ENCODE data around the gene SOX12.
"Not testable (repeated sequence)": the region's sequence is repeated elsewhere in the genome, so short reads cannot be mapped to it uniquely, and the experiment has no call there.

Gene SOX12

DNA sequence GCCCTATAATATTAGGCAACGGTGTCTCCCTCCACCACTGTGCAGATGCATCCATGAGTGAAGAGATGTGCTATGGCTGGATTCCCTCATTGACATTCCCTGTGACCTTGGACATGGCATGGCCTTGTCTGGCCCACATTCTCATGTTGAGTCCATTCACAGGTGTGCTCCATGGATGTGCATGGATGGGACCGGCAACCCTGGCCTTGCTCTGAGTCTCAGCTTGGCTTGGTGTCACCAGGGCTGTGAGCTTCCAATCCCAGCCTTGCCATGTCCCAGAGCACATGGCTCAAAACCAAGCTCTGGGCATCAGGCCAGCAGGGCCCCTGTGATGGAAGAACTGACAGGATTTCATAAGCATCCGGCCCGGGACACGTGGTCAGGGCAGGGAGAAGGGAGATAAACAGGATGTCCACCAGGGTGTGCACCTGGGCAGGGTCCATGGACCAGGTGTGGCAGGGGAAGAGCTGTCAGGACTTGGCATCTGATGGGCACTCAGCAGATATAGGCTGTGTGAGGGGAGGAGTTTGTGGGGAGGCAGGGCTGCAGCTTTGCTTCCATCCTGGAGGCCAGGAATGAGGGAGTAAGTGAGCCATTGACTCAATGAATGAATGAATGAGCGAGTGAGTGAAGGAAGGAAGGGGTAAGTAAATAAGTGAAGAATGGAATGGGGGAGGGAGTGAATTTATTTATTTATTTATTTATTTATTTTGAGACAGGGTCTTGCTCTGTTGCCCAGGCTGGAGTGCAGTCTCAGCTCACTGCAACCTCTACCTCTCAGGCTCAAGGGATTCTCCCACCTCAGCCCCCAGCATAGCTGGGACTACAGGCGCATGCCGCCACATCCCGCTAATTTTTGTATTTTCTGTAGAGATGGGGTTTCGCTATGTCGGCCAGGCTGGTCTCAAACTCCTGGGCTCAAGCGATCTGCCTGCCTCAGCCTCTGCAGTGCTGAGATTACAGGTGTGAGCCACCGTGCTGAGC is 37.2 kb downstream of the SOX12 start:
- no peak for DNase-seq (ENCODE audit: low read depth in 2 of 2)

DNA sequence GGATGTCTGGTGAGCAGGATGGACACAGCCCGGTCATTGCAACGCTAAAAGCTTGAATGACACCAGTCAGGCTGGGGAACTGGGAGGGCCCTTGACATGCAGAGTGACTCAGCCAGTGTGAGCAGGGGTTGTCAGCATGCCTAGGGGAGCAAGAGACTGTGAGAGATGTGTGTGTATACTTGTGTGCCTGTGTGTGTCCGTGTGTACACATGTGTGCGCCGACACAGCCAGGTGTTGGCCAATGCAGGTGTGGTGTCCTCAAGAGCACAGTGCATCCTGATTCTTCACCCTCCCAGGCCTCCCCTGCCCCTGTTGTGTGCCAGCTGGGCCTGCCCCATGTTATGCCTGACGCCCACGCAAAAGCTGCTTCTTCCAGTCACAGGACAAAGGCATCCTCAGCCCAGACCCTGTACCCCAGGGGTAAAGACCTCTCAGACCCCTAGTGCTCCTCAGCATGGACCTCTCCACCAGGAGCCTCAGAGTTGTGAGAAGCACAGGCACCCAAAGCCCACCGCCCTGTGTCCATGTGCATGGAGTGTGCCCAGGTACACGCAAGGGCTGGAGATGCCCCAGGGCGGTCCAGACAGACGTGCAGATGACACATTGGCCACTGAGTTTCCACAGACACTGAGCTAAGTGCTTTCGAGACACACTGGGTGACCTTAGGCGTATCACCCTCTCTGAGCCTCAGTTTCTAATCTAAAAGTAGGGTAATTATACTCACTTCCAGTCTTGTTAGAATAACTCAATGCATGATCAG is 38.1 kb downstream of the SOX12 start:
- no peak for DNase-seq (ENCODE audit: low read depth in 2 of 2)

DNA sequence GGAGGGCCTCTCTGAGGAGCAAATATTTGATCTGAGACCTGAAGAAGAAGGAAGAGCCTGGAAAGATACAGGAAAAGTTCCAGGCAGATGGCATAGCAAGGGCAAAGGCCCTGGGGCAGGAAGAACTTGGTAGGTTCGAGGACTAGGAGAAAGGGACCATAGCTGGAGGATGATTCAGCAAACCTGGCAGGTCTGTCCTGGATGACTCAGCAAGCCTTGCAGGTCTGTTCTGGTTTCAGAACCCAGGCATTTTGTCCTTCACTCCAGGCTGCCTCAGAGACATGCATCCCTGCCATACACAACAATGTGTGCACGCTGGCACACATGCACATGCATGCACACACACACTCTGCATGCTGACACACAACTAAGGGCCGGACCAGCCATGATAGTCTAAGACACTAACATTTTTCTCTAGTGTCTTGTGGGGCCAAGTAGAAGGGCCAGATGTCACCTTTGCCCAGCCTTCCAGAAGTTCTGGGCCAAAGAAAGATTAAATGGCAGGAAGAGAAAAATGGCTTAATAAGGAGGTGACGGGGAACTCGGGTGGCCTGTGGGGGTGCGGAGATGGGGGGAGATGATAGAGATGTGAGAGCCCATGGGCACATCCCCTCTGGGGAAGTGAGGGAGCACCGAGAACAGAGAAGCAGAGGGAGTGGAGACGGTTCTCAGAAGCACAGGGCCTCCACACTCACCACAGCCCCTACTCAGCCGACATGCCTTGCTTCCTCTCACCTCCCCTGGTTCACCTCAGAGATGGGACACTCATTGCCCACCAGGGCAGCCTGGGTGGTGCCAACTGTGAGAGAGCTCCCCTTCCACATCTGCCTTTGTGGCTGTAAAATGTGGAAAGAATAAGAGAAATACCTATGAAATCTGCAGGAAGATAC is 39.8 kb downstream of the SOX12 start:
- DNase-seq (ENCODE audit: low read depth in 2 of 2) = no peak

DNA sequence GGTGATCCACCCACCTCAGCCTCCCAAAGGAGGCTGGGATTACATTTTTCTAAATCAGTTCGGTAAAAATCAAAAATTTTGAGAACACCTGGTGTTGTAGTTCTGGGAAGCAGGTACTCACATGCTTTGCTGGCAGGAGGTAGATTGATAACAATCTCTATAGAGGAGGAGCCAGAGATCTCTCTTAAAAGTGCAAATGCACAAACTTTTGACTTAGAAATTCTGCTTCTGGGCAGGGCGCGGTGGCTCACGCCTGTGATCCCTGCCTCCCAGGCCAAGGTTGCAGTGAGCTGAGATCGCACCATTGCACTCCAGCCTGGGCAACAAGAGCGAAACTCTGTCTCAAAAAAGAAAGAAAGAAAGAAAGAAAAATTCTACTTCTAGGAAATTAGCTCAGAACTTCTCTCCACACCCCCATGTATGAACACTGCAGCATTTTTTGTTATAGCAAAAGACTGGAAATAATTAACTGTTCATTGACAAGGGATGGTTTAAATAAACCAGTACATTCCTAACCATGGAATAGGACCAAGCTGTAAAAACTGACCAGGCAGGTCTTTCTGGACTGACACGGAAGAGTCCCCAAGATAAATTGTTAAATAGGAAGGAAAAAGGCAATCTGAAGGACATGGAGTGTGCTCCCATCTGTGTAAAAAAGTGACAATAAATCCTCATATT is 40.8 kb downstream of the SOX12 start:
- DNase-seq (ENCODE audit: low read depth in 2 of 2) = no peak

DNA sequence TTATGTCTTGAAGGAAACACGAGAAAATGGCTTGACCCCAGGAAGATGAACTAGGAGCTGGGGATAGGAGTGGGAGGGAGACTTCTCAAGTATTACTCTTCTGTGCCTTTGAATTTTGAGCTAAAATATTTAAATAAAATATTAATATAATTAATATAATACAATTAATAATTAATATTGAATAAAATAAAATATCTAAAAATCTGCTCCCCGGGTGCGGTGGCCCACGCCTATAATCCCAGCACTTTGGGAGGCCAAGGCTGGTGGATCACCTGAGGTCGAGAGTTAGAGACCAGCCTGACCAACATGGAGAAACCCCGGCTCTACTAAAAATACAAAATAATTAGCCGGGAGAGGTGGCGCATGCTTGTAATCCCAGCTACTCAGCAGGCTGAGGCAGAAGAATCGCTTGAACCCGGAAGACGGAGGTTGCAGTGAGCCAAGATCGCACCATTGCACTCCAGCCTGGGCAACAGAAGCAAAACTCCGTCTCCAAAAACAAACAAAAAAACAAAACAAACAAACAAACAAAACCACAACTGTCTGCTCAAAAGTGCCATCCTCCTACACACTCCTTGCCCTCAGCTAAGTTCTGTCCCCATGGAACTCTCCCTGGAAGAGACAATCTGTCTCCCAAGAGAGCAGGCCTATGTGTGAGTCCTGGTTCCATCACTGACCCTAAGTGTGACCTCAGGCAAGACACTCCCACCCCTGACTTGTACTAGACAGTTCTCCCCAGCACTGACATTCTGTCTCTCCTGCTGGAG is 41.5 kb downstream of the SOX12 start:
- no peak for DNase-seq (ENCODE audit: low read depth in 2 of 2)

DNA sequence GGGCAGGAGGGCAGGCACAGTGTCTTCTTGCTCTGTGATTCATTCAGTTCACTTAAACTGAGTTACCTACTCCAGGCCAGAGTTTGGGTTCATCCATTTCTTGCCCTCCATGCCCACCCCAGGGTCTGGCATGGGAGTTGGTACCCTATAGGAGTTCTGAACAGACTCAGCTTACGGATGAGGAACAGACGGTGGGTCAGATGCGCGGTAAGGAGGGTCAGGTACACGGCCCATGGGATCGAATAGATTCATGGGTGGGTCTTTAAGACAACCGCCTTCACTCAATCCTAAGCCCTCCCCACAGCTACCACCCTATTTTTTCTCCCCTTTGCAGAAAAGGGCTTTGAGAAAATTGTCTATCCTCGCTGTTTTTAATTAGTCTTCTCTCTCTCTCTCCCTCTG is 42.1 kb downstream of the SOX12 start:
- no peak for DNase-seq (ENCODE audit: low read depth in 2 of 2)

DNA sequence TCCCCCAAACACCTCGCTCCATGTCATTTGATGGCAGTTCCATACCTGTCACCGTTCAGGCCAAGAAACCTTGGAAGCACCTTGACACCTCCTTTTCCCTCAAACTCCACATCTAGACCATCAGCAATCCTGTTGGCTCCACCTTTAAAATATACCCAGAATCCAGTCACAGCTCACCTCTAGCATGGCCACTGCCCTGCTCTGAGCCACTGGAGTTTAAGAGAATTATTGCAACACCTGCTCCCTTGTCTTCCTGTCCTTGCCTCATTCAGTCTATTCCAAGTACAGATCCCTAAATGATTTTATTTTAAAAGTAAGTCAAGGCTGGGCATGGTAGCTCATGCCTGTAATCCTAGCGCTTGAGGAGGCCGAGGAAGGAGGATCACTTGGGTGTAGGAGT is 43.6 kb downstream of the SOX12 start:
- no peak for DNase-seq (ENCODE audit: low read depth in 2 of 2)

DNA sequence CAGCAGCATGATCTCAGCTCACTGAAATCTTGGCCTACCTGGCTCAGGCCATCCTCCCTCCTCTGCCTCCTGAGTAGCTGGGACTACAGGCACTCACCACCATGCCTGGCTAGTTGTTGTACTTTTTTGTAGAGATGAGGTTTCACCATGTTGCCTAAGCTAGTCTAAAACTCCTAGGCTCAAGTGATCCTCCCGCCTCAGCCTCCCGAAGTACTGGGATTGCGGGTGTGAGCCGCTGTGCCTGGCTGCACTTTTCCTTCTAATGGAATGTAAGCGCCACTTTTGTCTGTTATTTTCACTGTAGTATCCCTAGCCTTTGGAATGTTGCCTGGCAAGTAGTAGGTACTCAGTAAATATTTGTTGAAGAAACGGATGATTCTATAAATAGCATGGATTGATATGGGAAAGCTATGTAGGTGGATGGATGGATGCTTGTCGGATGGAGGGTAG is 44.8 kb downstream of the SOX12 start:
- DNase-seq (ENCODE audit: low read depth in 2 of 2) = no peak

DNA sequence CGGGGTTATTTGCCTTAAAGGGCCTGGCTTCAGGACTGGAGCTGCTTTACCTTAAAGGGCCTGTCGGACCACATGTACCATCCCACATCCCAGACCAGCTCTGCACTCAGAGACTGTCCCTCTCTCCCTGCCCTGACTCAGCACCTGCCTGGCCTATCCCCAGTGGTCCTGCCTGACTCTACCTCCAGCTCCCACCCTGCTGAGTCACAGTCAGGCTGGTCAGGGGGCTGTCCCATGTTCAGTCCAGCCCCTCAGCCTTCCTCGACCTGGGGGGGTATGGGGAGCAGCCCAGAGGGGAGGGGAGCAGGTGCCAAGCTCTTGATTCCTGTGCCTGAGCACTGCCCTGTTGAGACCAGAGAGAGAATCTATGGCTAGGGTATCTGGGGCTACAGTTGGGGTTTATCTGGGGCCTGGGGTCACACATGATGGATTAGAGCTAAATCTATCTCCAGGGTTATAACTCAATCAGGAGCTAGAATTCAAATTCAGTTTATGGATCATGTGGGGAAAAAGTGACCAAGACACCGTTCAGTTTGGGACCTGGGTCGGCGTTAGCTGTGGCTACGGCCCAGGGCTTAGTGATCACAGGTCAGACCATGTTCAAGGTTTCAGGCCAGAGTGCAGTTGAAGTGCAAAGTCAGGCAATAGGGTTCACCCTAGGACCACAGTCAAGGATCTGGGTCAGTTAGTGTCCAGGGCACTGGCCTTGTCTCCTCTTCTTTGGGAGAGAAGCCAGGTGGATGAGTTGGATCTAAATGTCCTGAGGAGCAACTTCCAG is 45.8 kb downstream of the SOX12 start:
- no peak for DNase-seq (ENCODE audit: low read depth in 2 of 2)

DNA sequence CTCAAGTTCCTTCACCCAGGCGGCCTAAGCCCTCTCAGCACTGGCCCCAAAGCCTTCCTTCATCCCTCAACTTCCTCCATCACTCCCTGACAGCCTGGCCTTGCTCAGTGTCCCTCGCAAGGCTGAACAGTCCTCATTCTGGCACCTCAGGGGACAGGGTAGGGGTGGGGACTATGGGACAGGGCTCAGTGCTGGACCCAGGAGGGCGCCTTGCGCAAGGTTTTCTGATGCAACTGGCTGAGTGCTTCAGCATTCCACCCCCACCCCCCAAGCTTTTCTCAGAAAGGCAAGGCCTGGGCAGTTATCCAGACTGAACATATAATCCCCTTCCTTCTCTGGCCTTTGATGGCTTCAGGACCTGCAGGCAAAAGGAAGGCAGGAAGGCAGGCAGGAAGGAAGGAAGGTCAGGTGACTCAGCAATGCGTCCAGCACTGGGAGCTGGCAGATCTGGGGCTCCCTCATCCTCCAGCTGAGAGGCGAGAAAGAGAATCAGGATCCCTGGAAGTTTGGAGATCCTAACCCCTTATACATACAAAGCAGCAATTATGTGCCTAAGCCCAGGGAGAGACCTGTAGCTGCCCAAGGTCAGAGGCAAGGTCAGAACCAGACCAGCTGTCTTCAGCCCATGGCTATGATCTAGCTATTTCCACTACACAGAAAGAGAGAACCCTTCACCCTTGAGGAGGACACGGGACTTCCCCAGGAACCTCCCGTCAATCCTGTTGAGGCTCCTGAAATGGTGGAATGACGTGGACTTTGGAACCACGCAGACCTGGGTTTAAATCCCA is 46.6 kb downstream of the SOX12 start:
- DNase-seq (ENCODE audit: low read depth in 2 of 2) = no peak

DNA sequence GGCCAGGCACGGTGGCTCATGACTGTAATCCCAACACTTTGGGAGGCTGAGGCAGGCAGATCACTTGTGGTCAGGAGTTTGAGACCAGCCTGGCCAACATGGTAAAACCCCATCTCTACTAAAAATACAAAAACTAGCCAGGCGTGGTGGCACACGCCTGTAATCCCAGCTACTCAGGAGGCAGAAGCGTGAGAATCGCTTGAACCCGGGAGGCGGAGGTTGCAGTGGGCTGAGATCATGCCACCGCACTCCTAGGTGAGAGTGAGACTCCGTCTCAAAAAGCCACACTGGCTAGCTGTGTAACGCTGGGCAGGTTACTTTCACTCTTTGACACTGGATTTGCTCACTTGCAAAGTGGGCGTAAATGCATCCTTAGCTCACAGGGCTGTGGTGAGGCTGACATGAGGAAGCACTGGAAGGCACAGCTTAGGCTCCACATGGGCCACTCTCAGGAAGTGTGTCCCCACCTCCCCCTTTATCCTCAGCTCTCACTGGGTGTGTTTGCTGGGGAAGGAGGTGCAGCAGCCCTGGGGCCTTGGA is 47.3 kb downstream of the SOX12 start:
- not testable (repeated sequence) for DNase-seq (ENCODE audit: low read depth in 2 of 2)

DNA sequence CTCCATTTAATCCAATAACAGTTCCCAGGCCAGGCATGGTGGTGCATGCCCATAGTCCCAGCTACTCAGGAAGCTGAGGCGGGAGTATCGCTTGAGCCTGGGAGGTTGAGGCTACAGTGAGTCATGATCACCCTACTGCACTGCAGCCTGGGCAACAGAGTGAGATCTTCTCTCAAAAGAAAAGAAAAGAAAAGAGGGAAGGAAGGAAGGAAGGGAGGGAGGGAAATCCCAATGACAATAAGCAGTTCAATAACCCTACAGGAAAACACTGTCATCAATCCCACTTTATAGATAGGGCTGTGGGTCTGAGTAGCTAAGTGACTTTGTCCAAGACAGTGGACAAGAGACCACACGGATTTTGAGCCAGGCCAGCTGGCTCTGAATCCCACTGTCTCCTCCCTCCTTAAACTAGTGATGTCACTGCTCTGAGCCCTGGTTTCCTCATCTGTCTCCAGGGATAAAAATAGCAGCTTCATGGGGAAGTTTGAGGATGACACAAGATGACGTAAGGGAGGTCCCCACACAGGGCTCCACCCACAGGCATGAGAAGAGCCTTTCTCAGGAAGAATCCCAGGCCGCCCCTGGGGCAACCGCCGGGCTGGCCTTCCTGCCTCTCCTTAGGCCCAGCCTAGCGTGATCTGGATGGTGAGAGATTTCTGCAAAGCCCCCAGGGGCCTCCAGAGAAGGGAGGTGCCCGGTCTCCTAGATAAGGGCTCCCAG is 48.0 kb downstream of the SOX12 start:
- no peak for DNase-seq (ENCODE audit: low read depth in 2 of 2)

DNA sequence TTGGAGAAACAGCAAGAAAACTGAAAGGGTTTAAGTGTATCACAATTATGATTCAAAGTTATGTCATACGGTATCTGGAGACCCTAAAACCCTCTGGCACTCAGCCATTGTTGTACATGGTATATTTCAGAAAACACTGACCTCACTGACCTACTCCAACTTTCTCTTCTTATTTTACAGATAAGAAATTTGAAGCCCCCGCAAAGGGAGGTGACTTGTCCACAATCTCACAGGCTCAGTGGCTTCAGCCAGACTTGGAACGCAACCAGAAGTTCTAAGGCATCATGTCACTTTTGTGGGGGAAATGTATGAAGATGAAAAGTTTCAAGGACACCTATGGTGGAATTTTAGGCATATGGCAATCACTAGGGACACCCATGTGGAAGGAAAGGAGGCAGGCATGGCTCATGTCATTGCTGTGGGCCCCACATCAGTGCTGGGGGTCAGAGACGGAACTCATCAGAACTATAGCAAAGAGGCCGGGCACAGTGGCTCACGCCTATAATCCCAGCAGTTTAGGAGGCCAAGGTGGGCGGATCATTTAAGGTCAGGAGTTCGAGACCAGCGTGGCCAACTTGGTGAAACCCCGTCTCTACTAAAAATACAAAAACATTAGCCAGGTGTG is 50.0 kb downstream of the SOX12 start:
- DNase-seq (ENCODE audit: low read depth in 2 of 2) = no peak

DNA sequence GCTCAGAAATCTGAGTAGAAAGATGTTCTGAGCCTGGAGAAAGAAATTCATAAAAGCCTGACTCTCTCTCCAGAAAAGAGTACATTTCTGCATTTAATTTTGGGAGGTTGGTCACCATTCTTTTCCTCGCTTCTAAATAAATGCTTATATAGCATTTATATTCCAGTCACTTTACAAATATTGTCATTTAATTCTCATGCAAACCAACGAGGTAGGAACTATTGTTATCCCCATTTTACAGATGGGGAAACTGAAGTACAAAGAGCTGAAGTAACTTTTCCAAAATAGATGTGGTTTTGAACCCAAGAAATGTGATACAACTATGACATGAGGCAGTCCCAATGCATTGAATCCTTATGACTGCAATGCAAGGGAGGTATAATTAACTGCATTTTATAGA is 50.7 kb downstream of the SOX12 start:
- no peak for DNase-seq (ENCODE audit: low read depth in 2 of 2)

DNA sequence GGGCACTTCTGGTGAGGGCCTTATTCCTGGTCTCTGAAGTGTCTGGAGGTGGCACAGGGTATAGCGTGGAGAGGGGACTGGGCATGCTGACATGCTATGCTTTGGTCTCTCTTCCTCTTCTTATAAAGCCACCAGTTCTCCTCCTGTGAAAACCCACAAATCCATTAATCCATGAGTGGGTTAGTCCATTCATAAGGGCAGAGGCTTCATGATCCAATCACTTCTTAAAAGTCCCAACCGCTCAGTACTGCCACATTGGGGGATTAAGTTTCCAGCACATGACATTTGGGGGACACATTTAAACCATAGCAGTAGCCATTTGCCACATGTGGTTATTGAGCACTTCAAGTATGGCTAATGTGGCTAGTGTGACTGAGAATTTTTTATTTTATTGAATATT is 51.4 kb downstream of the SOX12 start:
- no peak for DNase-seq (ENCODE audit: low read depth in 2 of 2)

DNA sequence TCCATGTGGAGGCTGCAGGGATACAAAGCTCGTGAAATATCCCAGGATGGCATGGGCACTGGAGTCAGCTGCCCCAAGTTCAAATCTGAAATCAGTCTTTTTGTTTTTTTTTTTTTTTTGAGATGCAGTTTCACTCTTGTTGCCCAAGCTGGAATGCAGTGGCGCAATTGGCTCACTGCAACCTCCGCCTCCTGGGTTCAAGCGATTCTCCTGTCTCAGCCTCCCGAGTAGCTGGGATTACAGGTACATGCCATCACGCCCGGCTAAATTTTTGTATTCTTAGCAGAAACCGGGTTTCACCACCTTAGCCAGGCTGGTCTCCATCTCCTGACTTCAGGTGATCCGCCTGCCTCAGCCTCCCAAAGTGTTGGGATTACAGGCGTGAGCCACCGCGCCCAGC is 52.2 kb downstream of the SOX12 start:
- DNase-seq (ENCODE audit: low read depth in 2 of 2) = not testable (repeated sequence)

DNA sequence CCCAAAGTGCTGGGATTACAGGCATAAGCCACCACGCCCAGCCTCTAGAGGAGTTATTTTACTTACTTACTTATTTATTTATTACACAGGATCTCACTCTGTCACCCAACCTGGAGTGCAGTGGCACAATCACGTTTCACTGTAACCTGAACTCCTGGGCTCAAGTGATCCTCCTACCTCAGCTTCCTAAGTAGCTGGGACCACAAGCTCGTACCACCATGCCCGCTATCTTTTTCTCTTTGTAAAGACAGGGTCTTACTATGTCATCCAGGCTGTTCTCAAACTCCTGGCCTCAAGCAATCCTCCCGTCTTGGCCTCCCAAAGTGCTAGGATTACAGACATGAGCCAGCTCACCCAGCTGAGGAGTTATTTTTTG is 53.6 kb downstream of the SOX12 start:
- DNase-seq (ENCODE audit: low read depth in 2 of 2) = no peak
